Activated T-helper 1 cell treated with Interleukin-2 at 50 U/mL for 16 hours (primary cell): Measurements from ENCODE around the gene YKT6.

Experiments used
- DNase-seq: peaks from one replicate; pipeline ENCODE4 v3.0.0-alpha.2; 2020; ENCODE audit warnings: low read depth

Gene YKT6

DNA sequence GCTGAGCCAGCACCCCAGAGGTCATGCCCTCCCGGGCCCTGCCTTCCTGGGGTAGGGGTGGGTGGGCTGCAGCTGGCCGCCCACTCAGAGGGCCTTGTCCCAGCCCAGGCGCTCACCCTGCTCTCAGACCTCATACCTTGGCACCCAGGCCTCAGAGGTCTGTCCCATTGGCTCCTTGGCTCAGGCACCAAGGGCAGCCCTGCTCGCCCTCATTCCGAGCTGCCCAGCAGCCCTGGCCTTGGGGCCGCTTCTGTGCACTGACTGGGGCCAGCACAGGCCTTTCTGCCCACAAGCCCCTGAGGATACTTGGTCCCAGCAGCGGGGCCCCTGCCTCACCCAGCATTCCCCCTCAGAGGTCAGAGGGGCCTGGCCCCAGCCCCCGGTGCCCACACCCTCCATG, 34.3 kb downstream of the YKT6 start:
- no peak for DNase-seq

DNA sequence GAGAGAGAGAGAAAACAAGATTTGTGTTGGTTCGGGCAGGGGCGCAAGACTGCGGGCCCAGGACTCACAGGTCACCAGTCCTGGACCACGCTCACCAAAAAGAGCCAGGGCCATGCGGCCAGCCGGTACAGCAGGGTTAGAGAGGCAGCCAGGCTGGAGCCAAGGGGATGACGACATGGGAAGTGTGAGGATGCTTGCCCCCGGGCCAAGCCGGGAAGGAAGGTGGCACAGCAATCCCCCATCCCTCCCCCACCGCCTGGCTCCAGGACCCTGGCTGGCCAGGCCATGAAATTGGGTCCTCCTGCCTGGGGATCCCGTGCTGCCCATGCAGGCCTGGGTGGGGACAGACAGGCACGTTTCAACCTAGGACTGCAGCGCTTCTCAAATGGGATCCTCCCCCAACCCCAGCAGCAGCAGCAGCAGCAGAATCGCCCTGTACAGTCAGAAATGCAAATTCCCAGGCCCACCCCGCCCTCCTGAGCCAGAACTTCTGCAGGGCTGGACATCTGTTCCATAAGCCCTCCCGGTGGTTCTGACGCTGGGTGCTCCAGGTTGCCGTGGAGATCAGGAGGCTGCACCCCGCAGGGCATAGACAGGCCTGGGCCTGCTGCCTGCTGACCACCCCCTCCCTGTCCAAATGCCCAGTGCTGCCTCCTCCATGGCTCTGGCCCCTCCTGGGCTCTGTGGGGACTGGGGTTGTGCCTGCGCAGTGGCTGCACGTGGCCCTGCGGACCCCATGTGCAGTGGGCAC, 35.0 kb downstream of the YKT6 start:
- no peak for DNase-seq

DNA sequence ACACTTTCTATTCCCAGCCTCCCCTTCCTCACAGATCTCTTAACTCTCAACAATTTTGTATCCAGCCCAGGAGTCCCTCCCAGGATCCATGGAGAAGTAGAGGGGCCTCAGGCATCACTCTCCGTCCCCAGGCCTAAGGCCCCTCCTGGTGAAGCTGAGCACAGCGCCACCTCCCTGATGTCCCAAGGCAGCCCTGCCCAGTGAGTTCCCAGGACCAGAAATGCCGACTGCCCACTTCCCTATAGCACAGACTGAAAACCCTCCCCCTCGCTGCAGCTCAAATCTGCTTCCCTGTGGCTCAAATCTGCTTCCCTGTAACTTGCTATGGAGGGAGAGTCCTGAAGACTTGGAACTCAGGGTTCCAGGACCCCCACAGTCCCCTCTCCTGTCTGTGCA, 35.6 kb downstream of the YKT6 start:
- DNase-seq: no peak

DNA sequence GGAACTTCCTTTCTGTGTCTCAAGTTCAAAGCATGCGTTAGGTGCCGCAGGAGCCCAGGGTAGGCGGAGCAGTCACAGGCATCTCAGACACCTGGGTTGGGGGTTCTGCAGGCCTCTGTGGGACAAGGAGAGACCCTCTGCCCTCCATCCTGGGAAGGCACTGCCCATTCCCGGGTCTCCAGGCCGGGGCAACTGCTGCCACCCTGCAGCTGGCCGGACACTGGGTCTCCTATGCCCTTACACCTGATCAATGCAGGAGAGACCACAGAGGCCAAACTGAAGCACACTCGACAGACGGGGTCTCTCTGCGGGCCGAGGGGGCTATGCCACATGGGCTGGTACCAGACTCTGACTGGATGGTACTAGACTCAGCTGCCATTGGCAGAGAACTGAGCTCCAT, 36.9 kb downstream of the YKT6 start:
- no peak for DNase-seq

DNA sequence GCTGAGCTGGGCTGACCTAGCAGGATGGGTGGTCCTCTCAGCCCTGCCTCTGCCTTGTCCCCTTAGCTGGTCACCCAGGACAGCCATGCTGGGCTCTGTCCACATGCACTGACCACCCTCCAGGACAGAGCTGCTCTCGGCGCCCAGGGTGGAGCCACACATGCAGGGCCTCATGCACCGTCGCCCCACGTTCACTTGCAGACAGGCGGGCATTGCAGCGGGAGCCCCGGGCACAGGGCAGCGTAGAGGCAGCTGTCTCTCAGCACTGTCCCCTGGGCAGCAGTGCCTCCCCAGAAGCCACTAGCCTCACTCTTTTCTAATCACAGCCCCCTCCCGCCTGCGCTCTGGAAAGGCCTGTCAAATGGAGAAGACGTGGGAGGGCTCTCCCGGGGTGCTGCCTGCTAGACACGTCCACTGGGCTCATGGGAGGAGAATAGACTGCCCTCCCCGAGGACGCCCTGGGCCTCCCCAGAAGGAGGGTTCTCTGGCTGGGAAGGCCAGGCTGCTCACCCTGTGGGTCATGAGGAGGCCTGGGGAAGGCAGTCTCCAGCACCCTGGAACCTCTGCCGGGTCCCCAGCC, 37.4 kb downstream of the YKT6 start:
- no peak for DNase-seq

DNA sequence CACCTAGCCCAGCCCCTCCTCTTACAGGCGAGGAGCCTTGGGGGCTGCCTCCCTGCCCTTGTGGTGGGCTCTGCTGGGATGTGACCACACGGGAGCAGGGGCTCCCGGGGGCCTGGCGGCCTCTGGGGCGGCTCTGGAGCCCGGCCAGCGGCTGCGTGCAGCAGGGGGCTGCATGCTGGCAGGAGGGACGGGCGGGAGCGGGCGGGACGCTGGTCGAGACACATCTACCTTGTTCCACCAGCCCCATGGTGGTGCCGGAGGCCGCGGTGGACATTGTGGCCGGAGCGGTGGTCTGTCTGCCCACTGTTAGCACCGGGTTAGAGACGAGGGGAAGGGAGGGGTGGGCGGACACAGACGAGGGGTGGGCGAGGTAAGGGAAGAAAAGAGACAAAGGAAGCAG, 38.6 kb downstream of the YKT6 start:
- DNase-seq: no peak

DNA sequence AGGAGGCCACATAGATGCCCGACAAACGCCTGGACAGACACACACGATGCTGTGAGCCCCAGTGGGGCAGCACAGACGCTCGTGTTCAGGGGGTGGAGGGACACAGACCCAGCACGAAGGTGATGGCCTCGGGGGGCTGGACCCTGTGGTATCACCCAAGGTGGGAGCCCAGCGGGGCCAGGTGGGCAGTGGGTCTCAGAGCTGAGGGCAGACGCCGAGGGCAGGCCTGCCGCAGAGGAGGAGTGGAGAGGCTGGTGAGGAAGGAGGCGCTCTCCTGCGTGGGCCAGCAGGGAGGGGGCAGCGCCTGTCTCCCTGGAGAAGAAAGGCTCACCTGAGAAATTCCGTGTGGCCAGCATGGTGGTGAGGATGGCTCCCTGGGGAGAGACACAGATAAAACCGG, 39.6 kb downstream of the YKT6 start:
- no peak for DNase-seq

DNA sequence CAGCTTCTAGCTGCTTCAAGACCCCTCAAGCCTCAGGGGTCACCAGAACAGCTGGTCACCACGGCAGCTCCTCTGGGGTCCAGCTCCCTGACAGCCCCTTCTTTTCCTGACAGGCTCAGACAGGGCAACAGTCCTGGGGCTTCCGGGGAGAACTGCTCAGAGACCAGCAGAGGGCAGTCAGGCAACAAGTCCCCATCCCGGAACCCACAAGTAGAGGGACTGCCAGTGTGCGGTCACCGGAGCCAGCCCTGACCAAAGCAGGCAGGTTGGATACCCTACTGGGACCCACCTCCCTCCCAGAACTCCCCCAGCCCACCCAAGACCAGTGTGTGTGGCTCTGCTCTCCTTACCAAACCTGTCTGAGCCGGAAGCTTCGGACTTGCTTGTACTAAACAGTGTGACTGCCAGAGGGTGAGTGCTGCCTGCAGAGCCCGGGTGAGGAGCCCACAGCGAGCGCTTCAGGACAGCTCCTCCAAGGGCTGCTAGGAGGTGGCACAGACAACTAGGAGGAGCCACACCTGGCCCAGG, 40.3 kb downstream of the YKT6 start:
- peak; percentile 25 for DNase-seq

DNA sequence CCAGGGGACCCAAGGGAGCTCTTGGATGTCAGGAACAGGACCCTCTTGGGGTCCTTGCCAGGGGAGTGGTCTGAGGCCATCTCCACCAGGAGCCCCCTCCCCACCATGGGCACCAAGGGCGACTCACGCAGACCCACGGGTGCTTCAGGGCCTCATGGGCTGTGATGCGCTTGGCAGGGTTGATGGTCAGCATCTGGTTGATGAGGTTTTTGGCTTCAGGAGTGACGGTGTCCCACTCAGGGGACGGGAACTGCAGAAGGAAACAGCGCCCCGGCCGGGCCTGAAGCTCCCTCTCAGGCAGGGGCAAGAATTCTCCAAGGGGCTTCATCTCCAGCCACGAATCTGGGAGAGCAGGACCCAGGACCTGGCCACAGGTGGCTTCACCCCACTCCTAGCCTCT, 41.3 kb downstream of the YKT6 start:
- DNase-seq: no peak

DNA sequence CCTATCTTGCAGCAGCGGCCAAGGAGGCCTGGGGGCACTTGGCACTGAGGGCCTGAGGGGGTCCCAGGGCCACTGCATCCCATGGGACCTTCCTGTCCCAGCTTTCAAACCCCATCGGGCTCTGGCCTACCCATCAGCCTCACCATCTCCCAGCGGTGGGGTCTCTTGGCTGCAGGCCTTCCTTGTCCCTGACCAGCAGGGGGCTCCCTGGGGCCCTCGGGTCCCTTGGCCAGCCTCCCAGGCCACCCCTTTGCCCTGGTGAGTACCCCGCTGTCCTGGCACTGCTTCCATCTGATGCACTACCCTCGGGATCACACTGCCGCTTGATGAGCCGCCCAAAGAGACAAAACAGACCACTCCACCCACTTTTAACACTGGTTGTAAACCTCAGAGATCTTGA, 43.5 kb downstream of the YKT6 start:
- DNase-seq: no peak

DNA sequence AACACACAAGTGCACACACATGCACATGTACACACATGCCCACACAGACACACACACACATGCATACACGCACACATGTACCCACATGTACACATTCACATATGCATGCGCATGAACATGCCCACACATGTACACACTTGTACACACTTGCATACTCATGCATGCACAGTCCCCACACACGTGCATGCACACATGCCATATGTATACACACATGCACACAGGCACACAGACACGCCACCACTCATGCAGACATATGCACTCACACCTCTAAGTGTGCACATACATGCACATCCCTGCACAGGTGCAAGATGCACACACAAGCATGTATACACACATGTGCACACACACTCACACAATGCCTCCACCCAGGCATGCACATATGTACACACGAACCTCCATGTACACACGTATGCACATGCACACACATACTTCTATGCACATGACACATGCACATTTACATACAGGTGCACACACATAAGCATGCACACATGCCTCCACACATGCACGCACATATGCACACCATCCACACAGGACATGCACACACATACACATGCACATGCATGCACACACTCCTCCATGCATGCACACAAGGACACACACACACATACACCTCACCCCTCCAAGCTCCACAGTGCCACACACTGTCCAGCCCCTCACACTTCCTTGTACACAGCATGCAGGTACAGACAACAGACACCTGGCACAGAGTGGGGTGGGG, 45.8 kb downstream of the YKT6 start:
- no peak for DNase-seq

DNA sequence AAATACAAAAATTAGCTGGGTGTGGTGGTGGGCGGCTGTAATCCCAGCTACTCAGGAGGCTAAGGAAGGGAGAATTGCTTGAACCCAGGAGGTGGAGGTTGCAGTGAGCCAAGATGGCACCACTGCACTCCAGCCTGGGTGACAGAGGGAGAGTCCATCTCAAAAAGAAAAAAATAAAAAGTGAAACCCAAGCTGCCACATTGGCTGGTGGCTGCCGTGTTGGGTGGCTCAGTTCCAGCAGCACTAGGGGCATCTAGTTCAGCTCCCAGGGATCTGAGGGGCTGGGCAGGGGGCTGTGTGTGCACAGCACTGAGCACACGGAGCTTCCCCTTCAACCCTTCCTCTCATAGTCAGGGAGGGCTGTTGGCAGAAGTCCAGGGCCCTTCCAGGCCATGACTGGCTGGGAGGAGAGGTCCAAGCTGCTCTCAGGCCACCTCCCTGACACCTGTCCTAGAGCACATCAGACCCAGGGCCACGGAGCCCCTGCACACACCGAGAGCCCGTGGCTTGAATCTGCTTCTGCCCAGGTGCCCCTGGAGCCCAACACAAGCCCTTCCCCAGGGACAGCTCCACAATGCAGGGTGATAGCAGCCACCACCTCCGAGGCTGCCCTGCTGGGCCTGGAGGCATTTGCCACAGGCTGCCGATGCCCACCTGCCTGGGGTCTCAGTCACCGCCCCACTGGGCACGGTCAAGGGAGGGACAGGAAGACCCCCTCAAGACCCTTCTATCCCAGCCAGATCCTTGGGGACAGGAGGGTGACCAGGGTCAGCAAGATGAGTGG, 47.3 kb downstream of the YKT6 start:
- no peak for DNase-seq

DNA sequence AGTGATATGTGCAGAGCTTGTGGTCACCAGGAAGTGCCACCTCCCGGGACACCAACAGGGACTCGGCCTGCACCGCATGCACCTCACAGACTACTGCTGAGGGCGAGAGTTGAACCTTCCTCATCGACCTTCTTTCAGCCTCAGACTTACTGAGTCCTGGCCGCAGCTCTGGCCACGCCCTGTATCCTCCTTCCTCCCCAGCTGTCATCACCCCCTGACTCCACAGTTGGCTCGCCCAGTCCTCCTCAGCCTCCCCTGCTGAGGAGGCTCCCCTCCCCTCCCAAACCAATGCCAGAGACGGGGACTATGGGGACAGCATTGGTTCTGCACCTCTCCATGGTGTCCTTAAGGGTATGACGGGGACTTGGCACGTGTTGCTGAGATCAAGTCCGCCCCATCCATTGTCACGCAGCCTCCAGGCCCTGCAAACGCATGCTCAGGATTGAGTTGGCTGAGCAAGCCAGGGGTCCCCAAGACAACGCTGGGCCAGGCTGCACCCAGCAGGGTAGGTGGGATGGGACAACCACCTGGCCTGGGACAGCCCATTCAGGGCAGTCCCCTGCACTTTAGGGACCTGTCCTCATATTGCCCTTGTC, 49.0 kb downstream of the YKT6 start:
- no peak for DNase-seq

DNA sequence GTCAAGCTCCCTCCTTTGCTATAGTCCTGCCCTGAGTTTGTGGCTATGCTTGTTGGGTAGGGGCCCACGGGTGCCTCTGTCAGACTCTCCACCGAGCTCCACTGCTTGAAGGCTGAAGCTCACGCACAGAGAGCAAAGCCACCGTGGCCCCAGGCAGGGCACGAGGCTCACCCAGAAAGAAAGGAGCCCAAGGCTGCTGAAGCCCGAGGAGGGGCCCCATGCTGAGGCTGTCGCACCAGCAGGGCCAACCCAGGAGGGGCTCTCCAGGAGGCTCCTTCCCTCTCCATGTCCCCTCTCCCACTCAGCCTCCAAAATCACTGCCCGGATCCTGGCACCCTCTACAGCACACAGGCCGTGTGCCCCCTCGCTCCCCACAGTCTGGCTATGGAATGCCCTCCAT, 50.5 kb downstream of the YKT6 start:
- DNase-seq: no peak

DNA sequence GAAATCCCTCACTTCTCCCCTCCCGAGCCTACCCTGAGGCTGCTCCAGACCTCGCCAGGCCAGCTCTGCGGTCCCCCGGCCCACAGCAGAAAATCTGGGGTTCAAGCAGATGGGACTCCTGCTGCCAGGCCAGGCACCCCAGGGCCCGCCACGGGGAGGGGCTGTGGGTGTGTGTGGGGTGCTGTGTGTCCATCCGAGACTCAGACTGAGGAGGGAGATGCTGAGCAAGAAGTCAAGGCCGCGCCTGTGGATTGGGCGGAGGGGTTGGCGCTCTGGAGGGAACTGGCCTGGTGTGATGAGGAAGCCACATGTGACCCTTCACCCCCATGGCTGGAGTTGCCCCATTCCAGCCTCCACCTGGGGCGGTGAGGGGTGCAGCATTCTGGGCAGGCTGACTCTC, 51.1 kb downstream of the YKT6 start:
- no peak for DNase-seq

DNA sequence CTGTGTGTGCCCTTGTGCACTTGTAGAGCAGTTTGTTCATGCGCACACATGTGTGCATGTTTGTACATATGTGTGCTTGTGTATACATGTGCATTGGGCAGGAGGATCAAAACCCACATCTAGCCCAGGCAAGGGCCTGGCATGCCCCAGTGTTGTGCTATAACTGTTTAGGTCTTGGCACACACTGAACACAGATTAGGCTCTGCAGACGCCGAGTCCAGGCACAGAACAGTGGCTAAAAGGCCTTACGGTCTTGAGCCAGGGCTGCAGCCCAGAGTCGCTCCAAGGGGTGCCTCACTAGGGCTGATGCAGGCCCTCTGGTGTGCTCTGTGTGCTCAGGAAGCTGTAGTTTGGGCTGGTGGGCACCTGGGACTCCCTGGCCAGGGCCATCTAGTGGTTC, 55.7 kb downstream of the YKT6 start:
- no peak for DNase-seq

DNA sequence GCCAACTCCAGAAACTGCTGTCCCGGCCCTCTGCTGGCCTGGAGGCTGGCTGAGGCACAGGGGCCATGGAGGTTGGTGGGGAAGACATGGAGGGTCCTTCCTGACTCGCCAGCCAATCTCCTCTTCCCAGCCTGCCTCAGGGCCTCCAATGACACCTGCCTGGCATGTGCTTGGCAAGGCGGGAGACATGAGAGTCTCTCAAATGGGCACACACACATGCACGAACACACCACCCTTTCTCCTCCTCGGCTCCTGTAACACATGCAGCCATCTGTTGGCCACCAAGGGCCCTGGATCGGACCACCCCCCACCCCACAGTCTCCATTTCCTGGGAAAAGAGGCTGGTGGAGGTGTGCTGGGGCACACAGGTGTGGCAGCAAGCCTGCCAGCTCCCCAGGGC, 56.4 kb downstream of the YKT6 start:
- no peak for DNase-seq

DNA sequence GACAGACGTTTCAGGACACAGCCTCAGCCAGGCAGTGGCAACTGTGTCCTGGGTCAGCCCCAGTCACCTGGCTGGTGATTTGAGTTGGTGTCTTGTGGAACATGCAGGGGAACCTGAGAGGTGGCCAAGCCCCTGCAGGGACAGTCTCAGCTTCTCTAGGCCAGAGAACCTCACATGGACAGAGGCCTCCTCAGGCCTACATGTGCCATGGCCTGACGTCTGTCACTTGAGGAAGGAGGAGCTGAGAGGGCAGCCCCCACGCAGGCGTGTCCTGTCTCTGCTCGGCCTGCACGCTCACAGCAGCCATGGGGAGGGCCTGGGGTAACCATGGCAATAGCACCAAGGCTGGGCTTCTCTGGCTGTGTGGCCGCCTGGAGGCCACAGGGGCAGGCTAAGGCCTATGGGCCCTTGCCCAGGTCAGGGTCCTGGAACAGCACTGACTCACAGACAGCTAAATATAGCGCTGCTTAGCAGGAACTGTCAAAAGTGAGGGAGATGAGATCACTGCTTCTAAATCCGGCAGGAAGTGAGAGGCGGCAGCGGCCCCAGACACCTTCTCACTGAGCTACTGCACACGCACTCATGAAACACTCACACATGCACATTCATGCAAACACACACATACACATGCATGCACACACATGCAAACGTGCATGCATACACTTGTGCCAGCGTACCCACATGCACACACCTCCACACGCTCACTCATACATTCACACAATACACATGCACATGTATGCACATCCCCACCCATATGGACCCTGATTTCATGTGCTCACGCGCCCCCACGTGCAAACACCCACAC, 57.0 kb downstream of the YKT6 start:
- peak; percentile 43 for DNase-seq

DNA sequence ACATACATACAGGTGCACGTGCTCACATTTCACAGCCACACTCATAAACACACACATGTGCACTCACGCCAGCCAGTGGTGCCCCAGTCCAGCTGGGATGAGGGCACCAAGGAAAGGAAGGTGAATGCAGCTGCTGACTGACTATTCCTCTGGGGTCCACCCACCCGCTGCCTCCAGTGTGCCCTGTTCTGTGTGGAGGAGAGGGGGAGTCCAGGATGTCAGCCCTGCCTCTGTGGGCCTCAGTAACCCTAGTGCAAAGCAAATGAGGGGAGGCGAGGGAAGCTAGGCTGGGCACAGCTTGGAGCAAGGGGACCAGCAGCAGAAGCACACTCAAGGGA, 57.6 kb downstream of the YKT6 start:
- DNase-seq: no peak

DNA sequence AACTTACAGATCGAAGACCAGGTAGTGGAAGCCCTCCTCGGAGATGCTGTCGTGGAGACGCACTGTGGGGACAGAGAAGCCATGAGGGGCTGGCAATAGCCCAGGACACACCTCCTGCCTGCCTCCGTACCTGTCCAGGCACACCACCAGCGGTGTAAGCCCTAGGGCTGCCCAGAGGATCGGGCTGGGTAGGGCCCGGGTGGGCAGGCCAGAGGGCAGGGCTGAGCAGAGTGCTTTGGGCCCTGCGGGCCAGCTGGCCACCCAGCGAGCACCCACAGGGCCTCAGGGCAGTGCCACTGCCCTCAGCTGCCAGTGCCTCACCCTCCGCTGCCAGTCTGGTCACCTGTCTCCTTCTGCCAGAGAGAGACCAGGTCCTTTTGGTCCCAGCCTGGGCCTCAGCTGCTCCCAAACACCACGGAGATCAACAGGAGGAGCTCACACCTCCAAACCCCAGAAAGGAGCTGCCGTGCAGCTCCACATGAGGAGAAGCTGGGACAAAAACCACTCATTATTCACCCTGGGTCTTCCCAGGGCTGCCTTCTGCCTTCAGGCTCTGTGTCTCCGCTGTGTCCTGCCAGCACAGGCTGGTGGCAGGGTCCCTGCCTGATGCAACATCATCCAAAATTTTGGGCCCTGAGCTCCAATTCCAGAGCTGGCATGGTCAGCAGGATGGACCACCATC, 58.2 kb downstream of the YKT6 start:
- DNase-seq: no peak
